H1 (cell line): ENCODE measurements around the gene AKT1. TPM values are rescaled to one million over a fixed set of nuclear protein-coding genes. Genes with fewer than 3 reads are reported as not detected.

ENCODE experiments used
- CTBP2 ChIP-seq: IDR thresholded peaks from 2 replicates; pipeline ENCODE4 v1.7.0; 2011; ENCODE audit warnings: borderline replicate concordance, mild to moderate bottlenecking, moderate library complexity, mixed read lengths, low read length; ENCODE audit not compliant: insufficient read depth, insufficient read length
- GABPA ChIP-seq: IDR thresholded peaks from 2 replicates; pipeline ENCODE4 v1.6.1; 2011; ENCODE audit warnings: mild to moderate bottlenecking, low read length, moderate library complexity, borderline replicate concordance; ENCODE audit not compliant: insufficient read depth
- POLR2AphosphoS5 ChIP-seq: IDR thresholded peaks from 2 replicates; pipeline ENCODE4 v1.6.1; 2011; ENCODE audit warnings: low read depth, low read length
- POU5F1 ChIP-seq: IDR thresholded peaks from 2 replicates; pipeline ENCODE4 v1.6.1; 2011; ENCODE audit warnings: low read depth, mild to moderate bottlenecking, low read length, moderate library complexity
- RXRA ChIP-seq: IDR thresholded peaks from 2 replicates; pipeline ENCODE4 v1.6.1; 2011; ENCODE audit warnings: low read depth, mild to moderate bottlenecking, low read length, moderate library complexity; ENCODE audit not compliant: insufficient read depth
- SAP30 ChIP-seq: fragments of 300-600 bp; sonication (generic); IDR thresholded peaks from 2 replicates; pipeline ENCODE4 v1.7.1; 2012; ENCODE audit warnings: low read length, moderate library complexity, mild to moderate bottlenecking, inconsistent platforms; ENCODE audit not compliant: insufficient read depth, insufficient replicate concordance
- SIN3A ChIP-seq, 2 experiments: IDR thresholded peaks in 1 of 2; conservative IDR thresholded peaks in 1 of 2; 2 replicates each; pipeline ENCODE4 v1.6.1; 2011 to 2012; ENCODE audit warnings: low read length in 2 of 2, improper control_type of control experiment in 1 of 2, low read depth in 1 of 2, mild to moderate bottlenecking in 1 of 2
- SIX5 ChIP-seq: IDR thresholded peaks from 2 replicates; pipeline ENCODE4 v1.6.1; 2011; ENCODE audit warnings: mild to moderate bottlenecking, low read depth, low read length
- TBP ChIP-seq: IDR thresholded peaks from 2 replicates; pipeline ENCODE4 v1.6.1; 2011; ENCODE audit warnings: low read depth, low read length, improper control_type of control experiment
- polyA plus RNA-seq, 7 experiments: library from polyadenylated mRNA; depleted of rRNA in 3 of 7; stranded (reverse) in 5 of 7; unstranded in 2 of 7; fragments of >200 nt in 5 of 7; fragments of 200-250 nt in 2 of 7; gene quantifications; 1 replicate in 5 of 7; 2 replicates in 1 of 7; 4 replicates in 1 of 7; pipeline versions ENCODE4 v1.2.1 to v1.2.3, GENCODE V29; 2011 to 2013; ENCODE audit warnings: missing spikeins in 2 of 7, mixed read lengths in 2 of 7
- total RNA-seq: library from RNA; stranded (reverse); fragmentation: NEBNext Ultra II Directional; extraction: Animal tissue kit (Norgen Biotek cat#: 25700); gene quantifications from 2 replicates; pipeline ENCODE4 v1.2.1, GENCODE V29; 2021

AKT1 gene
- total and polyA plus RNA-seq, 2 of the 8 experiments (the other 6 are each of a cell fraction or from before 2014, with no cell fraction given) = 68.1 to 71.5 TPM

DNA sequence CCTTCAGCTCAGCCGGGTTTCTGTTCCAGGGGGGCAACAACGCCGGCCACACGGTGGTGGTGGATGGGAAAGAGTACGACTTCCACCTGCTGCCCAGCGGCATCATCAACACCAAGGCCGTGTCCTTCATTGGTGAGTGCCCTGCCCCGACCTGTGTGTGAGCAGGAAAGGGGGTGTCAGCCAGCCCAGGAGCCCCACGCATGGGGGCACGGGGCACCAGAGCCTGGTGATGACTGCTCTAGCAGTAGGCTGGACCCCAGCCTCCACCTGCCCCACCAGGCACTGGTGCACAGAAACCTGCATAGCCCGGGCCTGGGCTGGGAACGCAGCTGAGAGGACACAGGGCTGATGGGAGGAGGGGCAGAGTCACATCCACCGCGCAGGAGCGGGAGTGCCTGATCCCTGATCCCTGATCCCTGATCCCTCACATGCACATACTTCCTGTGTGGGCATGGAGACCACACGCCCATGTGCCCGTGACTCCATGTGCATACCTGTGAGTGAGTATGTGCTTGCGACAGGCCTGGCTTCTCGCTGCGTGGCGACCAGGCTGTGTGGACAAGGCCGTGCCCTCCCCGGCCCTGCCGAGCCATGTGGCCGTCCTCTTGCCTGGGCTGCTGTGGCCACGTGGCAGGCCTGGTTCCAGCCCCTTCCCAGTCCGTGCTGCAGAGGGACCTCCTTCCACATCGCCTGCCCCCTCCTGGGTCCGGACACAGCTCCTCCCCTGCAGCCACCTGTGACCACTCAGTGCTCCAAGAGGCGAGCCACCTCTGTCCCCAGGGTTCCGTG is 60.4 kb downstream of the AKT1 start (continued):
- TF ChIP-seq SIX5 = no peak
- no peak for TF ChIP-seq SAP30
- TF ChIP-seq POU5F1 = no peak
- TF ChIP-seq RXRA = no peak
- no peak for TF ChIP-seq SIN3A (conservative IDR thresholded peaks at IDR 0.05 in 1 of 2, IDR thresholded peaks at IDR 0.05 in 1 of 2; ENCODE audit: low read depth in 1 of 2, low read length in 2 of 2)
- TF ChIP-seq TBP = no peak
- no peak for TF ChIP-seq POLR2AphosphoS5
- TF ChIP-seq CTBP2 = no peak
- TF ChIP-seq GABPA = no peak
